GM12801 (cell line): Measurements from ENCODE around the gene EIF3K.

Experiments used
- TF ChIP-seq, protein P1 (sequence below): IDR thresholded peaks from one replicate; pipeline ENCODE4 v1.5.1; 2011; ENCODE audit warnings: control low read depth; ENCODE audit not compliant: insufficient read length; ENCODE audit errors: extremely low read depth

The EIF3K gene

DNA sequence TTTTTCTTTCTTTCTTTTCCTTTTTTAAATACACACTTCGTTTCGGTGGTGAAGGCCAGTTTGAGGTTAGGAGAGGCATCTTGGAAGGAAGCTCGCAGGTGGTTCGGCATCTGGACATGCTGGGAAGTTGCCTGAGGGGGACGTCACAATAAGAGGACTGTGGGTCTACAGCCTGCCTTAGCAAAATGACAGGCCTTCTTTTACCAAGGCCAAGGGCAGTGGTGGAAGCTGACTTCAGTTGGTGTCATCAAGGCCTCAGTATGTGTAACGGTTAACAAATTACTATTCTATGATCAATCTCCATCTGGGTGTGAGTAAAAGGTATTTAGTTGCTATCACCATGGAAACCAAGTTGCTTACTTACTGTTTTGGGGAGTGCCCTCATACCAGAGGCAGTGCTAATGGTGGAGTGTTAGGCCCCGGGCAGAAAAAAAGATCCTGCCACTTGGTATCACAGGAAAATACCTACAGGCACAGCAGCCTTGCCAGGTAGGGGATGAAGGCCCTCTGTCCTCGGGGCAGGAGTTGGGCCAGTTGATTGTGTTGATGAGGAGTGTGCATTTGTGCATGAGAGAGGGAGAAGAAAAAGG, 38.7 kb downstream of the EIF3K start:
- TF ChIP-seq, protein P1, sequence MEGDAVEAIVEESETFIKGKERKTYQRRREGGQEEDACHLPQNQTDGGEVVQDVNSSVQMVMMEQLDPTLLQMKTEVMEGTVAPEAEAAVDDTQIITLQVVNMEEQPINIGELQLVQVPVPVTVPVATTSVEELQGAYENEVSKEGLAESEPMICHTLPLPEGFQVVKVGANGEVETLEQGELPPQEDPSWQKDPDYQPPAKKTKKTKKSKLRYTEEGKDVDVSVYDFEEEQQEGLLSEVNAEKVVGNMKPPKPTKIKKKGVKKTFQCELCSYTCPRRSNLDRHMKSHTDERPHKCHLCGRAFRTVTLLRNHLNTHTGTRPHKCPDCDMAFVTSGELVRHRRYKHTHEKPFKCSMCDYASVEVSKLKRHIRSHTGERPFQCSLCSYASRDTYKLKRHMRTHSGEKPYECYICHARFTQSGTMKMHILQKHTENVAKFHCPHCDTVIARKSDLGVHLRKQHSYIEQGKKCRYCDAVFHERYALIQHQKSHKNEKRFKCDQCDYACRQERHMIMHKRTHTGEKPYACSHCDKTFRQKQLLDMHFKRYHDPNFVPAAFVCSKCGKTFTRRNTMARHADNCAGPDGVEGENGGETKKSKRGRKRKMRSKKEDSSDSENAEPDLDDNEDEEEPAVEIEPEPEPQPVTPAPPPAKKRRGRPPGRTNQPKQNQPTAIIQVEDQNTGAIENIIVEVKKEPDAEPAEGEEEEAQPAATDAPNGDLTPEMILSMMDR = no peak

DNA sequence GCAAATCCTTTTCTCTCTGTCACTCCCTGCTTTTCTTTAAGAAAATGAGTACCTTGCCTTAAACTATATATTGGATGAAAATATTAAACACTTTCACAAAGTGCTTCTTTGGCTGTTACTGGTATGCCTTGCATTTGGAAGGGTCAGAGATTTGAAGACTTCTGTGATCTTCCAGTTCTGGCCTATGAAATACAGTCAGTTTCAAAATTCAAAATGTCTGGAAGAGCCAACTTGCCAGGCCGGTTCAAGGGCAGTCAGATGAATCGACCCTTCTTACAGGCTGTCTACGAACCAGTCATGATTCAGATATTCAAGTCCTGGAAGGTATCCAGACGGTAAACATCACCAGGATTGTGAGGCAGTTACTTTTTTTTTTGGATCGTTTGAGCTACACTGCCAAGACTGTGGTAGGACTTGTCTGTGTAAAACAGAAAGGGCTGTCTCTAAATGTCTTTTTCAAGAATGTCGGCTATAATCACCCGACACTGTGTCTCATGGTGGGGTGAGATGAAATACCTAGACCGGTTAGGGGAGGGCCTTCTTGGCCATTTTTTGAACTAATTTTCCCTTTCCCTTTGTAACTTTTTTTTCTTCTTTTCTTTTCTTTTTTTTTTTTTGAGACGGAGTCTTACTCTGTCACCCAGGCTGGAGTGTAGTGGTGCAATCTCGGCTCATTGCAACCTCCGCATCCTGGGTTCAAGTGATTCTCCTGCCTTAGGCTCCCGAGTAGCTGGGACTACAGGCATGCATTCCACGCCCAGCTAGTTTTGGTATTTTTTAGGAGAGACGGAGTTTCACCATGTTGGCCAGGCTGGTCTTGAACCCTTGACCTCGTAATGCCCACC, 39.7 kb downstream of the EIF3K start:
- TF ChIP-seq, protein P1 = no peak

DNA sequence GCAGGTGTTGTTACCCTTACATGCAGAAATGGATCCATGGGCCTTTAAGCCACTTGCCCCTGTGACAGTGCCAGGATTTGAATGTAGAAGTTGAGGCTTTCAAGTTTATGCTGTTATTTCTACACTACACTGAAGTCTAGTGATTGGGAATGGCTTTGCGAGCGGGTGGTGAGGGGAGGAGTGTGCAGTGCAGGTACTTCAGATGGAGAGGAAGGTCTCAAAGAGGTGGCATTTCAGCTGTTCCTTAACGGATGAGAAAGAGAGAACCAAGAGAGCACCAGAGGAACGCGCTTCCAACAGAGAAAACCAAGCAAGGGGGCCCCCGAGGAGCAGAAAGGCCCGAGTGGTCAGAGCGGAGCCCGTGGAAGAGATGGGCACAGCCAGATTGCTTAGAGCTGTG, 41.7 kb downstream of the EIF3K start:
- TF ChIP-seq, protein P1 = no peak

DNA sequence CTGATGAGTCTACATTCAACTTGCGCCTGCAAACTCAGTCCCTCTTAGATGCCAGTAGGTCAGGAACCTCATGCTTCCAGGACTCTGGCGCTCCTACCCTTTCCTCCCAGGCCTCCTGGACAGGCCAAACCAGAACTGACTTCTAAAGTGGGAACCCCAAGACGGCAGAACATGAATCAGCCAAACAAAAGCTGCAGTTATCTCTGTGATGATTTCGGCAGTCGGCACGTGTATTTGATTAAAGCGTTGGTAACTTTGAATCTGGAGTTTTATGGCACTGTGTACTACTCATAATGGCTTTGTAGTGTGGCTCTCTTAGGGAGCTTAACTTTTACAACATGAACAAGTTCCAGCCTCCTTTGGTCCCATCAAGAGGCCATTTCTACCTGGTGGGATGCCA, 42.1 kb downstream of the EIF3K start:
- TF ChIP-seq, protein P1 = no peak

DNA sequence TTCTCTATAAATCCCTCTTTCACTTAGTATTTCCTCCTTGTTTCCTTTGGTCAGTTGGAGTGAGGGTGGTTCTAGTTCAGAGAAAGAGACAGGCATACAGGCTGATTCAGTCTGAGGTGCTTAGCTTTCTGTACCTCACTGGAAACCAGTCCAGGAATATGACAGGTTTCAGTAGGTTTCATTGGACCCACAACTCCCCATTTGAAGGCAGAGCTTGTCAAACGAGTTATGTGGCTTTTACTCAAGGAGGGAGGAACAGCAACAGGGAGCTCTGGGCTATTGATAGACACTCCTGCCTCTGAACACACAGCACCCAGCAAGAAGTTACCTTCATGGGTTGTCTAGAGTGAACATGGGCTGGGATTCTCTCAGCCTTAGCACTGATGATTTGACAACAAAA, 43.0 kb downstream of the EIF3K start:
- TF ChIP-seq, protein P1 = no peak

DNA sequence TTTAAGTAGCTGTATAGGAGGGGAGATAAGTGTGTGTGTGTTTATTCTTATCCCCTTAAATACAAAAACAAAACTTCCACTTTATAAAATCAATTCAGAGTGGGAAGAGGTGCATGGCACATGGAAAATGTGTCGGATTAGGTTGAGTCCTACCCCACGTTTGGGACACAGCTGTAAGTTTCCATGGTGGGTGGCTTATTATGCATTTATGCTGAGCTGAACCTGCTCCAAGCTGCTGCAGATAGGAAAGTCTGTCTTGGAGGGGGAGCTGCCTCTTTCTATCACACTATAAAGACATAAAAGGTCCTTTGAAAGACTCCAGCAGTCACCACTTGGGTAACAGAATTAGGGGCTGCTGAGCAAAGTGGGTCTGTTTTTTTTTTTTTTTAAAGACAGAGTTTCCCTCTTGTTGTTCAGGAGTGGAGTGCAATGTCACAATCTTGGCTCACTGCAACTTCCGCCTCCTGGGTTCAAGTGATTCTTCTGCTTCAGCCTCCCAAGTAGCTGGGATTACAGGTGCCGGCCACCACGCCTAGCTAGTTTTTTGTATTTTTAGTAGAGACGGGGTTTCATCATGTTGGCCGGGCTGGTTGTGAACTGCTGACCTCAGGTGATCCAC, 43.7 kb downstream of the EIF3K start:
- TF ChIP-seq, protein P1 = no peak

DNA sequence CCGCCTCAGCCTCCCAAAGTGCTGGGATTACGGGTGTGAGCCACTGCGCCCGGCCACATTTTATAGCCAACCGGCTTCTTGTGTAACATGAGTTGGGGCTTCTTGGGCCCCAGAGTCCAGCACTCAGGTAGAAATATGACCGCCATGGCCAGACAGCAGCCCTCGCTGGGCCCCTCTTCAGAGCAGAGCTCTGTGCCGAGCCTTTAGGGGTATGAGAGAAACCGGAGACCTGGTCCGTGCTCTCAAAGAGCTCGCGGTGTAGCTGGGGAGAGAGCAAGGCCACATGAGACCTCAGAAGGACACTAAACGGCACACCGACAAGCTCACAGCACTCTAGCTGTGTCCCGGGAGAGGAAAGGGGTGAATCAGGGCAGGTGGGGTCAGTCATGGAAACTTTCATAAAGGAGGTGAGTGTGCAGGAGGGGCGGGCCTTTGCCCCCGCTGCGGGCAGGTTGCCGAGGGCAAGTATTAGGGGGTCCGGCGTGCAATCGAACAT, 44.2 kb downstream of the EIF3K start:
- TF ChIP-seq, protein P1 = no peak
